Measurements from ENCODE around the gene SLC25A22.

GRCh38 chr11:815675-816432 lies 17.8 kb upstream of the SLC25A22 start:
- no peak for TF ChIP-seq POLR2AphosphoS5 (IDR thresholded peaks at IDR 0.05)
- no peak for TF ChIP-seq CTCF (IDR thresholded peaks at IDR 0.05)
- TF ChIP-seq POLR2A (IDR thresholded peaks at IDR 0.05): no peak

Data from breast epithelium (tissue), 3 donors.